Muscle of back (tissue), 11 donors: ENCODE measurements around the gene ATP9B. TPM values are rescaled to one million over a fixed set of nuclear protein-coding genes. Genes with fewer than 3 reads are reported as not detected.
"Not testable (repeated sequence)": the region's sequence is repeated elsewhere in the genome, so short reads cannot be mapped to it uniquely, and the experiment has no call there.

Experiments used
- DNase-seq, 3 donors: peaks; one replicate each; pipeline versions ENCODE4 v3.0.0 to v3.0.0-alpha.2; 2013
- polyA plus RNA-seq, 10 donors: library from polyadenylated mRNA; unstranded; fragments of 120-200 nt; gene quantifications; one replicate each; pipeline ENCODE4 v1.2.1, GENCODE V29; 2013; ENCODE audit not compliant: insufficient read length in 10 of 10

ATP9B gene
- polyA plus RNA-seq, 10 donors = 11.8 to 27.6 (median 16.4) TPM

DNA sequence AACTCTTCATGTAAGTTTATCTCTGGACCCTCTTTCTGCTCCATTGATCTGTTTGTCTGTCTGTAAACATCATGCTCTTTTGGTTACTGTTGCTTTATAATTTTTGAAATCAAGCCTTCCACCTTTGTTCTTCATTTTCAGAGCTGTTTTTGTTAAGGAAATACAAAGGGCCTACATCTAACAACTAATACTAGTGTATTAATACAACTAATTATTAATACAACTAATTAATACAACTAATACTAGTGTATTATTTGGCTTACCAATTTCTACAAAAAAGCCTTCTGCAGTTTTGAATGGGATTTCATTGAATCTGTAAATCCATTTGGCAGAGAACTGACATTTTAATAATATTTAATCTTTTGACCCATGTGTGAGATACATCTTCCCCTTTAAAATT lies 66.7 kb downstream of the ATP9B start:
- DNase-seq = no peak

DNA sequence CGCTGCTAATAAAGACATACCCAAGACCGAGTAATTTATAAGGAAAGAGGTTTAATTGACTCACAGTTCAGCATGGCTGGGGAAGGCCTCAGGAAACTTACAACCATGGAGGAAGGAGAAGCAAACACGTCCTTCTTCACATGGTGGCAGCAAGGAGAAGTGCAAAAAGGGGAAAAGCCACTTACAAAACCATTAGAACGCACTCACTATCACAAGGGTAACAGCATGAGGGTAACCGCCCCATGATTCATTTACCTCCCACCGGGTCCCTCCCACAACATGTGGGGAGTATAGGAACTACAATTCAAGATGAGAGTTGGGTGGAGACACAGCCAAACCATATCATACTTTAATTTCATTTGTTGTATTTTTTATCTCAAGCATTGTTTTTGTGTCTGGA lies 67.5 kb downstream of the ATP9B start:
- DNase-seq = no peak

- no peak for DNase-seq
Observed at GRCh38 chr18:79139206-79139605, 70.0 kb downstream of the ATP9B start.

- no peak for DNase-seq
Observed at GRCh38 chr18:79147014-79147413, 77.8 kb downstream of the ATP9B start.

DNA sequence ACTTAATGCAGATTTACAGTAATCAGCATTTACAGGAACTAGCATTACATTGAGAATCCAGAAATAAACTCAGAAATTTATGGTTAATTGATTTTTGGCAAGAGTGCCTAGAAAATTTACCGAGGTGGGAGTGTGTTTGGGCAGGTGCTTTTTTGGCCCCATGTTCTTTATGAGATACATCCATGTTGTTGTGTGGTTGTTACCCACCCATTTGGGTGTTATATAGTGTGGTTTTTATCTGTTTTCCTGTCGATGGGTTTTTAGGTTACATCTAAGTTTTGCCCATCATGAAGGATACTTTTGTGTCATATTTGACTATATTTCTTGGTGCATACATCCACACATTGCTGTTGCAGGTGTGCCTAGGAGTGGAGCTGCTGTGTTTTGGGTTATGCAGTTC lies 82.0 kb downstream of the ATP9B start:
- no peak for DNase-seq

DNA sequence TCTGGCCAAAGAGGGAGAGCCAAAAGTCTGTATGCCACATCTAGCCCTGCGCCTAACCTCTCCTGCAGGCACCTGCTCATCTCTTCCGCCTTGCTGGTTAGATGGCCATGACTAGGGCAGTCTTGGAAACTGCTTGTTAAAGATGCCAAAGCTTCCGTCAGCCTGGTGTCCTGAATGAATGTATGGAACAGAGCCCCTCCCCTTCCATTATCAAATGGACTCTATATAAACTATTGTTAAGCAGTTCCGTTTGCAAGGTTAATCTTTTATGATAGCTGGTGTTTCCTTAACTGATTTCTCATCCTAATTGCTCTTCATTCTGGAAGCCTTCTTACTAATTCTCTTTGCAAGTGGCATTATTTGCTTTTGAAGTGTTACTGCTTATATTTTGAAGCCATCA lies 87.1 kb downstream of the ATP9B start:
- DNase-seq = no peak

DNA sequence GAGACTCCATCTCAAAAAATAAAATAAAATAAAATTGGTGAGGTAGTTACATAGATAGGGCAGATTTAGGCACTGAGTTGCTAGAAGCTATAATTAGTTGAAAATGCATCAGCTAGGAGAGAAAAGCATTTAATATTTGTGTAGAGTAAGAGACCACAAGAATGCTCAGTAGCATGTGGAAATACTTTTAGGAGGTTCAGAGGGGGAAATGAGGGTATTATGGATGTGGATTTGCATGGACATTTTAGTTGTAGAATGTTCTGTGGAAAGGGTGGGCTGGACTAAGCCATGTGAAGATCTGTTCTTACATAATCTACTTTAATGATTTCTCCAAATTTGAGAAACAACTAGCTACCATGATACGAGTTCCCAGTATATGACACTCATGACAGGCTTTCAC lies 95.5 kb downstream of the ATP9B start:
- no peak for DNase-seq

DNA sequence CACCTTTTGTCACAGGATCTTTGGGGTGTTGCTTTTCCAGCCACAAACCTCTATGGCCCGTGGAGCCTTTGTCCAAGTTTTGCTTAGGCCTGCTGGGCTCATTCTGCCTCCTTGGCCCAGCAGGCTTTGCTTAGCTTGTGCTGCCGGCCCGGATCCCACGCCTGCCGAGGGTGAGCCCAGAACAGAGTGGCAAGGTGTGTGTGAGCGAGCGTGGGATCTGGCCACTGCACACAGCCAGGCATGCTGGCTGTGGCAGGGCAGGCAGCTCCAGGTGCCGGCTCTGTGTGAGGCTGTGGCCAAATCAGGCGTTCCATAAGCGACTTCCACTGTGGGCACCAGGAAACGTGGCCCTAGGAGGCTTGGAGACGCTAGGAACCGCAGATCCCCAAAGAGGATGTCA lies 97.5 kb downstream of the ATP9B start:
- no peak for DNase-seq

GRCh38 chr18:79167526-79168190 lies 98.5 kb downstream of the ATP9B start:
- DNase-seq = no peak

DNA sequence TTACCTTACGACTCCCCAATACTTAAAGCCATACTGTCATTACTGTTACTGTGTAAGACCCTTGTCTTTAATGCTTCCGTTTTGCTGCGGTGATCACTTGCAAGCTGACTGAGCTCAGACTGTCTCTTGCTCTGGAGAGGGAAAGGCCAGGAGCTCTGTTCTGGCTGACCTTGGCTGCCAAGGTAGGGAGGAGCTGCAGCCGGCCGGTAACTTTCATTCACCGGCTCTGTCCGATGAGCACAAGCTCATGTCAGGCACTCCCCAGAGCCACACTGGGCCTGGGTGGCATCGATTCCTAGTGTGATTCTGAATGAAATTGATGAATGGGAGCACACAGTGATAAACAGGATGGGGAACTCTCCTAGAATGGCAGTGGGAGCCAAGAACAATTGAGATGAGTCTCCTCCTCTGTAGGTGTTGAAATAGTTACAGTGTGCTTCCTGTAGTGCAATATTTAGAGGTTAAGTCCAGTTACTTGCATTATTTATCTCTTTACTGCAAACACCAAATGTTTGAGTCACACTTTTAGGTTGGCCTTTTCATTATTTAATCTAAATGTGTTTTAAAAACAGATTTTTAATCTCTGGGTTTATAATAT lies 100.9 kb downstream of the ATP9B start:
- no peak for DNase-seq

GRCh38 chr18:79172331-79172730 lies 103.1 kb downstream of the ATP9B start:
- DNase-seq = not testable (repeated sequence)

GRCh38 chr18:79173742-79174141 lies 104.5 kb downstream of the ATP9B start:
- DNase-seq = no peak

- DNase-seq = no peak
Observed at GRCh38 chr18:79178113-79178531, 108.9 kb downstream of the ATP9B start.

DNA sequence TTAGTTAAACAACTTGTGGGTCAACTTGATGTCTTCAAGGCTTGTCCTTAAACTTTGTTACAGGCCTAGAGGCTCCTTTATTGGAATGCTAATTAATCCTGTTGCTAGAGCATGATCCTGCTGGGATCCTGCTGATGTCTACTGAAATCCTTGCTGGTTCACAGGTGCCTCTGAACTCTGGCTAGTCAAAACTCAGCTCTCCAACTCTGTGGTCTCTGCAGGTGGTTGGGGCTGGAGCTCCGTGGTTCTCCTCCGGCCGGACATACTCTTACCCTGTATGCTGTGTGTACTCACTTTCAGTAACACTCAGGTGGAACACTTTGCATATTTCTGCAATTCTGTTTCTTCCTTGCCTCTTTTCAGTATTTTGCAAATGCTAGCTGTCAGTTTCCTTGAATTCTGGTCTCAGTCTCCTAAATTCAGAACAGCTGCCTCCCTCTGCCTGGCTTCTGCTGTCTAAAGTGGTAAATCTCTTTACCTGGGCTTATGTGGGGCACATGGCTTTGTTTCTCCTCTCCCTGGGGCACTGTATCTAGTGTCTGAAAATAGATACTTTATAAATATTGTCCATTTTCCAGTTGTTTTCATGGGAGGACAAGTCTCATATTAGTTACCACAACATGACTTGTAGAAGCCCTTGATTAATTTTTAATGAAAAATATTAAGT lies 113.0 kb downstream of the ATP9B start:
- DNase-seq = no peak

DNA sequence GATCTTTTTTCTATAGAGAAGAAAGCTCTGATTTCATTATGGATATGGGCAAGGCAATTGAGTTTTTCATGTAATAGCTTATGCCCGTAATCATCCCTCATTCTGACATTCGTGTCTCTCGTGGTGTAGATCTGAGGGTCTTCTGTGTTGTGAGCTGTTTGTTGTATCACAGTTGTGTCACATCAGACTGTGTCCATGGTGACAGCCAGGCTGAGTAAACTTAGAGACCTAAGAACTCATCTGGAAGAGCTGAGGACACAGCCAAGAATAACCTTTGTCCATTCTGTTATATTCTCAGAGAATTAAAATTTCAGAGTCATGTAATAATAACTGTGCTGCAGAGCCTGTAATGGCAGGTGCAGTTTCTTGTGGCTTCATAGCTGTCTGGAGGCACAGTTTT lies 116.5 kb downstream of the ATP9B start:
- no peak for DNase-seq

DNA sequence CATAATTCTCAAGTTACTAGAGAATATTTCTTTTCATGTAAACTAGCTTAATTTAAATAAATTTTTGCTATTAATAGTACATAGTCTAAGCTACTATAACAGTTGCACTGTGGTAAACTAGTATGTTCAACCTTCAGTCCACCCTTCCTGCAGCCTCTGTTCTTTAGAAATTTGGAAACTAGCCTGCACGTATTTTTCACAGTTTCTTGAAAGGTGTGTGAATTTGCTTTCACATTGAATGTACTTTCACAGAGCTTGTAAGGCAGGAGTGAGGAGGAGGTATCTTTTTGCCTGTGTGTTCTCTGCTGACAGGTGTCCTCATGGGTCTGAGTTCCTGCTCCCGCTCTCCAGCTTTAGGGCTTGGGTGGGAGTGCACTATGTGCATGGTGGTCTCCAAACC lies 117.5 kb downstream of the ATP9B start:
- DNase-seq = no peak

DNA sequence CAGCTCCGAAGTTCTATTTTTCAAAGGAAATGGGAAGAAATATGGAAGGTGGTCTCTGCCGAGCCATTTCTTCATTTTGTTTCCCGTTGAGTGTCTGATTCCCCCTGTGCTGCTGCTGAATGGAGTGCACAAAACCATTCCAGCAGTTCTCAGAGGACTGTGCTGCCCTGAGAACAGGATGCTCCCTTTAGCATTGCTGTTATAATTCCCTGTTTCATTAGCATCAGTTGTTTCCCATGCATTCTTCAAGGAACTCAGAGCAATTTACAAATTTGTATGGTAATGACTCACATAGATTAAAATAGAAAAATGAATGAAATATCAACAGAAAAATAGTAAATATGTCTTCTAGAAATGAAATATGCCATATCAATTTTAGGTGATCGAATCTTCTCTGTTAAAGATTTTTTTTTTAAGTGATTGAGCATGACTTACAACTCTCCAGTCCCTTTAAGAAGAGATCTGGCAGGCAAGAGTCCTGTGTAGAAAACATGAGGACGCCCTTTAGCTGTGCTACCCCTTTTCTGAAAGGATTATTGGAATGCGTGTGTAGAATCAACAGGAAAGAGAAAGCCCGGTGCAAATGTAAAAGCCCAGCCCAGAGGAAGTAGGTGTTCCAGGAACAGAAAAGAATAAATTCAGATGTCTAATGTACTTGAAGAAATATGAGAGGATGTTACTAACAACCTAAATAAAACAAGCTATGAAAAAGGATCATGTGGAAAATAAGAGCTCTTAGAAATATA lies 118.5 kb downstream of the ATP9B start:
- DNase-seq = no peak

- DNase-seq = no peak
Observed at GRCh38 chr18:79191418-79191817, 122.2 kb downstream of the ATP9B start.

DNA sequence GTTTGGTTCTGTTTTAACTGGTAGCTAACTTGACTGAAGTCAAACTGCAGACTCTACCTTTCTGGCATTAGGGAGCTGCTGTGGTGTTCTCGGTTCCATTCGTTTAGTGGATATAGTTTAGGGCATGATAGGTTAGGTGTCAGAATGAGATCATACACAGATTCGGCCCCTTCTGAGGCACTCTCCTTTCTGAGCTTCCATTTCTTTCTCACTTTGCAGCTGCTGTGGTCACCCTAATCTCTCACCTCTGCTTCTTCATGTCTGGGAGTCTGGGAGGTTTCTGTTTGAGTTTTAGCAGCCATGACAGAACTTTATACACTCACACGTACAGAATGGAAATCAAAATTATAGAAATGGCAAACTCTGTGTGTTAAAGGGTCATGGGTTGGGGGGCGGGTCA lies 122.8 kb downstream of the ATP9B start:
- no peak for DNase-seq

DNA sequence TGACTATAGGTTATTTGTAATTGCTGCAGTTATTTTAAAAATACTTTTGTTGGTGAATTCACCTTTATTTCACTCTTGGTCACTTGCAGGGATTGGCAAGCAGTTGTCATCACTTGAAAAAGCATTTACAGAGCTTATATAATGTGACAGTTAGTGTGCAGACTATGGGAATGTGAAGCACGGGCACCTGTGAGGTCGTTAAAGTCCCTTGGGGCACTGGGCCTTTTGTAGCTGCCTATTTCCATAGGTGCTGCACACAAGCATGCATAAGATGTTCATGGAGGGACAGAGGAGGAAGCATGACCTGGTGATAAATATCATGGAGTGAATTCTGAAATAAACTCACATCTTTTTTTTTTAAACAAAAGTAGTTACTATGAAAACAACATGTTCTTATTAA lies 124.6 kb downstream of the ATP9B start:
- no peak for DNase-seq

DNA sequence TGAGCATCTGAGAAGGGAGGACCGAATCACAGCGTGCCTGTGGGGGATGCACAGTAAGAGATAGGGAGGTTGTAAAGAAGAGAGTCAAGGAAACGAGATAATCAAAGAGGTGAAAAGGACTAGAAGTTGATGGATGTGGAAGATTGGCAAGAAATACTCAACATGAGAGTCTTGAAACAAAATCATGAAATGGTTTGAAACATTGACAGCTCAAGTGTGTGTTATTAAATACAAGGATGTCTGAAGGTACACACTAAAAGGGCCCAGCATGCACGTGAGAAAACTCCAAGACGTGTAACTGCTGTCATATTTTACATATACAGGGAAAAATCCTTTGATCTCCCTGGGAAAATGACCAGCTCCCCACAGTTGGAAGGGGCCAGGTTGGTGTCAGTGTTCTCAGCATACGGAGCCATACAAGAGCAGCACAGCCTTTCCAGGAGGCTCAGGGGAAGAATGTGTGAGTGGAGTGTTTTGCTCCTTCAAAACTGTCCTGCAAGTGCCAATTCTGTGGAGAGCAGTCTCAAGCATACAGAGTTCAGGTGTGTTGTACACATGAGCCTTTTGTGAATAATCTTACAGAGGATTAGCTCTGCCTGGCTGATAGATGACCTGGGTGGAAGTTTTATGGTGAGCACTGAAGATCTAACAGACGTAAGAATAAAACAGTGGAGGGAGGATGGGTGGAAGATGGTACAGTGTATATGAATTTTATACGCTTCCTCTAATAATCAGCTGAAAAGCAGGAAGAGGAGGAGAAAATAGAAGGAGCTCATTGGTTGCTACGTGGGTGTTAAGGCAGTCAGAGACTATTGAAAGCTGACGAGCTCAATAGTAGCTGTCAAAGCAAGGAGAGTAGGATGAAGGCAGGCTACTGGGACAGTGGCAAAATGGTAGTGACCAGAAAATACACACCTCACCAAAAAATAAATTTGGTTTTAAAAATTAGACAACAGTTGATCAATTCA lies 126.8 kb downstream of the ATP9B start:
- no peak for DNase-seq

DNA sequence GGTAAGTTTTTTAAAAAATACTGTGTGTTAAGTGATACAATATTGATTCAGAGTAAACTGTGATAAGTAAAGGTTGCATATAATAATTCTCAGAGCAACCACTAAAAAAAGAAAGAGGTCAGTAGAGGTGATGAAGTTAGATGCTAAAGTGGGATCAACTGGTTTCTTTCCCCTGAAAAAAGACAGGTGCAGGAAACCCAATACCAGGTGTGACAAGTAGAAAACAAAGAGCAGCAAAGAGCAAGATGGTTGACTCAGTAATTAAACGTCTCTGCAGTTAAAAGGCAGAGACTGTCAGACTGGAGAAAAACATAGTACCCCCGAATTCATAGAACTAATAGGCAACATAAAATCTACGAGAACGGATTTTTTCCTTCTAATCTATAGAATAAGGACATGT lies 128.3 kb downstream of the ATP9B start:
- DNase-seq = no peak
